ENCODE measurements around the gene ERCC1. TPM values are rescaled to one million over a fixed set of nuclear protein-coding genes. Genes with fewer than 3 reads are reported as not detected.

The ERCC1 gene
- total and polyA plus RNA-seq, 2 of the 13 experiments (the other 11 are each of a cell fraction or from before 2014, with no cell fraction given) = 40.0 to 66.4 TPM

GRCh38 chr19:45448887-45449299, 25.2 kb upstream of the ERCC1 start (continued):
- no peak for TF ChIP-seq ZHX2 (IDR thresholded peaks at IDR 0.05; ENCODE audit: low read depth)
- no peak for TF ChIP-seq ZHX2 (CRISPR knock-in tag; IDR thresholded peaks at IDR 0.05; ENCODE audit: borderline replicate concordance)
- TF ChIP-seq ZNF878 (CRISPR knock-in tag; IDR thresholded peaks at IDR 0.05) = no peak
- no peak for TF ChIP-seq ZNF20 (CRISPR knock-in tag; IDR thresholded peaks at IDR 0.05)
- TF ChIP-seq TSC22D2 (CRISPR knock-in tag; IDR thresholded peaks at IDR 0.05; ENCODE audit: borderline replicate concordance) = no peak
- TF ChIP-seq DMTF1 (CRISPR knock-in tag; IDR thresholded peaks at IDR 0.05) = no peak
- TF ChIP-seq IKZF5 (CRISPR knock-in tag; IDR thresholded peaks at IDR 0.05) = peak; percentile 89
- TF ChIP-seq, protein P1, sequence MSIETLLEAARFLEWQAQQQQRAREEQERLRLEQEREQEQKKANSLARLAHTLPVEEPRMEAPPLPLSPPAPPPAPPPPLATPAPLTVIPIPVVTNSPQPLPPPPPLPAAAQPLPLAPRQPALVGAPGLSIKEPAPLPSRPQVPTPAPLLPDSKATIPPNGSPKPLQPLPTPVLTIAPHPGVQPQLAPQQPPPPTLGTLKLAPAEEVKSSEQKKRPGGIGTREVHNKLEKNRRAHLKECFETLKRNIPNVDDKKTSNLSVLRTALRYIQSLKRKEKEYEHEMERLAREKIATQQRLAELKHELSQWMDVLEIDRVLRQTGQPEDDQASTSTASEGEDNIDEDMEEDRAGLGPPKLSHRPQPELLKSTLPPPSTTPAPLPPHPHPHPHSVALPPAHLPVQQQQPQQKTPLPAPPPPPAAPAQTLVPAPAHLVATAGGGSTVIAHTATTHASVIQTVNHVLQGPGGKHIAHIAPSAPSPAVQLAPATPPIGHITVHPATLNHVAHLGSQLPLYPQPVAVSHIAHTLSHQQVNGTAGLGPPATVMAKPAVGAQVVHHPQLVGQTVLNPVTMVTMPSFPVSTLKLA (IDR thresholded peaks at IDR 0.05) = no peak
- no peak for TF ChIP-seq KDM6A (CRISPR knock-in tag; IDR thresholded peaks at IDR 0.05; ENCODE audit: low read depth)
- no peak for TF ChIP-seq TAF15 (IDR thresholded peaks at IDR 0.05; ENCODE audit: low read depth, low read length, poor library complexity, severe bottlenecking)
- TF ChIP-seq SNAPC2 (CRISPR knock-in tag; IDR thresholded peaks at IDR 0.05) = no peak
- no peak for TF ChIP-seq ZNF616 (CRISPR knock-in tag; IDR thresholded peaks at IDR 0.05; ENCODE audit: low read depth)
- peak; percentile 56 for TF ChIP-seq MED1 (CRISPR knock-in tag; IDR thresholded peaks at IDR 0.05)
- TF ChIP-seq CCDC6 (CRISPR knock-in tag; IDR thresholded peaks at IDR 0.05) = no peak
- no peak for TF ChIP-seq KDM3A (CRISPR knock-in tag; IDR thresholded peaks at IDR 0.05; ENCODE audit: low read depth)
- TF ChIP-seq GABPA (IDR thresholded peaks at IDR 0.05; ENCODE audit: low read depth, low read length) = no peak
- peak; percentile 80 for TF ChIP-seq GABPA (CRISPR knock-in tag; IDR thresholded peaks at IDR 0.05; ENCODE audit: low read depth)
- TF ChIP-seq, protein P2, sequence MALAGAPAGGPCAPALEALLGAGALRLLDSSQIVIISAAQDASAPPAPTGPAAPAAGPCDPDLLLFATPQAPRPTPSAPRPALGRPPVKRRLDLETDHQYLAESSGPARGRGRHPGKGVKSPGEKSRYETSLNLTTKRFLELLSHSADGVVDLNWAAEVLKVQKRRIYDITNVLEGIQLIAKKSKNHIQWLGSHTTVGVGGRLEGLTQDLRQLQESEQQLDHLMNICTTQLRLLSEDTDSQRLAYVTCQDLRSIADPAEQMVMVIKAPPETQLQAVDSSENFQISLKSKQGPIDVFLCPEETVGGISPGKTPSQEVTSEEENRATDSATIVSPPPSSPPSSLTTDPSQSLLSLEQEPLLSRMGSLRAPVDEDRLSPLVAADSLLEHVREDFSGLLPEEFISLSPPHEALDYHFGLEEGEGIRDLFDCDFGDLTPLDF (CRISPR knock-in tag; IDR thresholded peaks at IDR 0.05) = no peak
- TF ChIP-seq FIP1L1 (IDR thresholded peaks at IDR 0.05; ENCODE audit: borderline replicate concordance, insufficient read depth, low read depth, low read length) = no peak
